HG03354 (cell line): ENCODE data around the gene PHACTR1.

Experiments used
- ATAC-seq: cut with Tn5 transposase; IDR thresholded peaks from one replicate; pipeline ENCODE4 v1.9.1; 2021; ENCODE audit warnings: mild to moderate bottlenecking; ENCODE audit not compliant: unreplicated experiment, poor library complexity, severe bottlenecking

Gene PHACTR1

DNA sequence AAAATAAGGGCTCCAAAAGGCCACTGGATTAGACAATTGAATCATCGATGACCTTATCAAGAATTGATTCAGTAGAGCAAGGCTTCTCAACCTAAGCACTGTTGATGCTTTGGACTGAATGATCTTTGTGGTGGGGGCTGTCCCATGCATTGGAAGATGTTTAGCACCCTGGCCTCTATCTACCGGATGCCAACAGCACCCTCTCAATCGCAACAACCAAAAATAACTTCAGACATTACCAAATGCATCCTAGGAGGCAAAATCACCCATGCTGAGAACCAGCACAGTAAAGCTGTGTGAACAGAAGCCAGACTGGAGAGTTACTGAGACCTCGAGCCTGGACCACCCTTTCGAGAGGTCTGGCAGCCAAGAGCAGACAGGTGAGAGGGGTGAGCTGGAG lies 544.3 kb downstream of the PHACTR1 start:
- peak; percentile 24 for ATAC-seq

GRCh38 chr6:13261464-13261994 lies 545.0 kb downstream of the PHACTR1 start:
- ATAC-seq: peak; percentile 74

DNA sequence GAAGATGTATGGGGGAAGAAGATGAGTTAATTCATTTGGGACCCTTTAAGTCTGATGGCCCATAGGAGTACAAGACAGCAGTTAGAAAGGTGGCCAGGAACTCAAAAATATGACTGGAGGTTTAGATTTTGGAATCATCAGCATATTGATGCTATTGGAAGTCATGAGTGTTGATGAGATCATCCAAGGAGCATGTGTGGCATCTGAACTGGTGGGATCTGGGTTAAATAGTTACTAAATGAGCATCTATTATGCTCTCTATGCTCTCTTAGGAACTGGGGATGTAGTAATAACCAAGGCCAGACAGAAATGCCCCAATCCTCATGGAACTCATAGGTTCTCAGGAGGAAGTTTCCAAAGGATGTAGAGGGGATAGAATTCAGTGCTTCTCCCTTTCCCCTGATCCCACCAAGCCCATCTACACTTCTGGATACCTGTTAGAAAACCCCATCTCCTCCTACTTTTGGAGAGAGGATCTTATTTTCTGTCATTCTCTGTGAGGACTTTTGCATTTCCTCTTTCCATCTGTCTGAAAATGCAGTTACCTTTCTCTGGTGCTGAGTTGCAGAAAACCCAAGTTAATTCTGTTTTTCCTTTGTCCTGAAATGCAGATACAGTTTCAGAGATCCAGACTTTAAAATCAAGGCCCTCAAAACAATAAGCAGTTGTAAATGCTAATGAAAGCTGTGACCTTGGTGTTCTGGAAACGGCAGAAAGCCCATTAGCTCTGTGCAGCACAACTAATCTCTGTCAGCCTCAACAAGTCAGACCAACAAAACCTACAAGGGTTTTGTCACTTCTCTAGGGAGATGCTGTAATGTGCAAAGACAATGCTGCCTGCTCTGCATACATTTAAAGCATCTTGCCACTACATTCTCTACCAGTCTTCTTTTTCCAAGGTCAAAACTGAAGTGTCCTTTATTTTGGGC lies 546.0 kb downstream of the PHACTR1 start:
- no peak for ATAC-seq

GRCh38 chr6:13263669-13264068 lies 547.1 kb downstream of the PHACTR1 start:
- no peak for ATAC-seq

DNA sequence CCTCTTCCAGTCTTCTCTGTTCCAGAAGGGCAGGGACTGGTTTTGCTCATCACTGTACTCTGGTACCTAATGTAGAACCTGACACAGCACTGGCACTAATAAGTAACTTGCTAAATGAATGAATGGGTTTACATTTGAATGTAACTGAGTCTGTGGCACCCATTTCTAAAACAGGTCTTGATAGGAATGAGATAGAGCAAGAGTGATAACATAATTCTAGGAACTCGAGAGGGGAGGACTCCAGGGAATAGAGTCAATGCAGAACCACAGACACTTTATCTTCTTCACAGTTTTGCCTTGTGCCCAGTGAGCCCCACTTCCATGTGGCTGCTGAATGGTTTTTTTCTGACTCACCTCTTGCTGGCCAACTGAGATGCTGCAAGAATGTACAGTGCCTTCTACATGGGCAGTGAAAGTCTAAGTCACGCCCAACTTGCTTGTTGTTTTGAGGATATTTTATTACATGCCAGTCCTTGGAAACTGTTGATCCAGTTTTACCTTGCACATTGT lies 550.6 kb downstream of the PHACTR1 start:
- ATAC-seq: no peak

DNA sequence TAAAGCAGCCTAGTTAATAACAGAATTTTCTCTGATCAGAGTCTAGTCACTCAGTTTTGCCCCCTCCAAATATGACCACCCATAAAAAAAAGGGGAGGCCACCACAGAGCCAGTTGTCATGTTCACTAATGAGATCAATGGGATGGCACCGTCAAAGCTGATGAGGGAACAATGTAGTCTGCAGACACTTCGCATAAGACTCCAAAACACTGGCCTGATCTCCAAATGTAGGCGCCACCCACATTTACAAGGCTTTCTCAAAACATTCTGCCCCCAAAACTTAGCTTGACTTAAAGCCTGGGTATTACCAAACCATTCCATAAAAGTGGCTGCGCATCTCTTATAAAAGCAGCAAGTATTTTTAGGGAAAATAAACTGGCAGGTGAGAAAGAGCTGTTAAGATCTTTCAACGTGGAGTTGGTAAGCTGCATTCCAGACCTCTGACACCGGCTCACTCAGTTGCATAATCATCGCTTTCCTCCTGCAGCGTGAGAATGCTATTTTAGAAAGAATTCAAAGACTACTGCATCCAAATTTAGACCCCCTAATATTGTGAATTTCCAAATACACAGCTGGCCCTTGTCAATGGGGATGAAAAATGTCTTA lies 552.4 kb downstream of the PHACTR1 start:
- ATAC-seq: no peak

GRCh38 chr6:13272131-13273046 lies 555.8 kb downstream of the PHACTR1 start:
- ATAC-seq: peak; percentile 70

GRCh38 chr6:13273202-13273930 lies 556.8 kb downstream of the PHACTR1 start:
- no peak for ATAC-seq

DNA sequence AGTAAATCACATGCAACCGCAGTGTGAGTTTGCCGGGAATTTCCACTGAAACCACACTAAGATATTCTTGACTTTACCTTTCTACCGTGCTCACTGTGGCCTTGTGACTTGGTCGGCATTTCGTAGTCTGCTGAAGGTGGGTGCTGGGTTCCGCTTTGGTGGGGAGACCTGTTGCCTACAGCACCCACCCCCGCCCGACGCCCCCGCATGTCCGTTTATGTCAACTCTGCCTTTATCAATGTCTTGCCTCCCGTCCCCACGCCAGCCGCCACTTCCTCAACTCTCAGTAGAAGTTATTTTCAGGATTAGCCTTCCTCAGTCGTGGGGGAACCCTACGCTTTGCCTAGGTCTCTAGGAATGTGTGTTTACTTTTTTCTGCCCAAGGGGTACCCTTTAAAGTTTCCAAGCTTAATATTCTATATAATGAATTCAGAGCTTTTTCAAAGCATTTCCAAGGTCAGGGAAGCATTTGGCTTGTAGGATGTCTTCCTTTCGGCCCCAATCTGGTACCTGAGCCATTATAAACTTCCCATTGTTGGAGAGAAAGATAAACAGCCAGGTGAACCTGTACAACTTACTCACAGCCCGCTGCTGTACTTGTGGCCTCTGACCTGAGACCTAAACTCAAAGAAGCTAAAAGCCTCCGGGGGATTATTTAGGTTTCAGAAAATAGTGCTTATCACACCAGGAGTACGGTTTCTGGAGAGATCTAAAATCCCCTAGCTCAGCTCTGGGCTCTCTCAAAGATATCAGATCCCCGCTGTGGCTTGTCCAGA lies 557.6 kb downstream of the PHACTR1 start:
- ATAC-seq: peak; percentile 42

GRCh38 chr6:13274707-13275434 lies 558.3 kb downstream of the PHACTR1 start:
- no peak for ATAC-seq

DNA sequence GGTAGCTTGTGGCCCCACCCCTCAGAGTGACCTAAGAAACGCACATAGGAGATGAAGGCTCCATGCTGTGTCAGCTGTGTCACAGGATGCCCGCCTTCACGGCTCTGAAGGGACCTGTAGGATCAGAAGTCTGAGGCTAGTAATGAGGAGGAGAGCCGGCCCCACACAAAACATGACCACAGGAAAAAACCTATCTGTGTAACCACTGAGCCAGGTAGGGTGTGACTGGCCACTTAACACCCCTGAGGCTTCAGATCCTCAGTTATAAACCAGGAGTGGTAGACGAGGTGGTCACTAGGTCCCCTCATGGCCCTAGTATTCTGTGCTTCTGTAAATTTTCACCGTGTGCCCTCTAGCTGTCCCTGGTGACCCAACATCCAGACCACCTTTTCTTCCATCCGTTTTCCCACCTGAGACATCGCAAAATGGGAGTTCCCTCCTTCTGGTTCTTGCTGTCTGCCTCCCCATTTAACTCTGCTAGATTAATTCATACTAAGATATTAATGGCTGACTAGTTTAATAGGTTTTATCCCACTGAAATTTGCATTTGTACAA lies 558.9 kb downstream of the PHACTR1 start:
- no peak for ATAC-seq

- no peak for ATAC-seq
These were observed 560.7 kb downstream of the PHACTR1 start for GRCh38 chr6:13277231-13277630.

DNA sequence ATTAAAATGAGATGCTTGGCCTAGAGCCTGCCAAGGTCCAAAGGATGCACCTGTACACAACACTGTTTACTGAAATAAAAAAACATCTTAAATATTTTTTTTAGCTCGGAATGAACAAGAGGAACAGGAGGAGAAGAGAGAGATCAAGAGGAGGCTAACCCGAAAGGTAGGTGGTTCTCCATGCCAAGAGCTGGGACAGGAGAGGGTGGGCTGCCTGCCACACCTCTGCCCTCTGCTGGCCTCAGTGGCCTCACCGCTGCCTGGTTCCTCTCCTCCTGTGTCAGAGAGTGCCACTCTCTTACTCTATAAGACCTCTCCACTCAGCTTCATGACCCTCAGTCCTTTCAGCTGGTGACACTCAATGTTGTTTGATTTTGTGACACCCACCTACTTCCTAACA lies 561.6 kb downstream of the PHACTR1 start:
- ATAC-seq: no peak

DNA sequence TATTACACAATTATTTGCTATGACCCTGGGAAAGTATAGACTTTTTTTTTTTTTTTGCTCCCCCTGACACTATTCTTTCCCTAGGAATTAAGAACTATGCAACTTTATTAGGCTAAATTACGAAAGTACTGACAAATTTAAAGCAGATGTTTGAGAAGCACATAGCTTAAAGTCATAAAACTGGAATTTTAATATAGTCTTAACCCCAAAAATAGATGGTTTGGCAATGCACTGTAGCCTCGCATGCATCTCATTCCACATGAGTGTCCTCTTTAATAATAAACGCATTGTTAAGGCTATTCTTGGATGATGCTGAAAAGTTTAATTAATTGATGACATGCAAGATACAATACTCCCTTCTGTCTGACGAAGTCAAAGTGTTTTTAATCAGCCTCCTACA lies 562.4 kb downstream of the PHACTR1 start:
- ATAC-seq: no peak

- ATAC-seq: no peak
These were observed 563.7 kb downstream of the PHACTR1 start for GRCh38 chr6:13280254-13280653.

- ATAC-seq: no peak
These were observed 565.1 kb downstream of the PHACTR1 start for GRCh38 chr6:13281686-13282085.

DNA sequence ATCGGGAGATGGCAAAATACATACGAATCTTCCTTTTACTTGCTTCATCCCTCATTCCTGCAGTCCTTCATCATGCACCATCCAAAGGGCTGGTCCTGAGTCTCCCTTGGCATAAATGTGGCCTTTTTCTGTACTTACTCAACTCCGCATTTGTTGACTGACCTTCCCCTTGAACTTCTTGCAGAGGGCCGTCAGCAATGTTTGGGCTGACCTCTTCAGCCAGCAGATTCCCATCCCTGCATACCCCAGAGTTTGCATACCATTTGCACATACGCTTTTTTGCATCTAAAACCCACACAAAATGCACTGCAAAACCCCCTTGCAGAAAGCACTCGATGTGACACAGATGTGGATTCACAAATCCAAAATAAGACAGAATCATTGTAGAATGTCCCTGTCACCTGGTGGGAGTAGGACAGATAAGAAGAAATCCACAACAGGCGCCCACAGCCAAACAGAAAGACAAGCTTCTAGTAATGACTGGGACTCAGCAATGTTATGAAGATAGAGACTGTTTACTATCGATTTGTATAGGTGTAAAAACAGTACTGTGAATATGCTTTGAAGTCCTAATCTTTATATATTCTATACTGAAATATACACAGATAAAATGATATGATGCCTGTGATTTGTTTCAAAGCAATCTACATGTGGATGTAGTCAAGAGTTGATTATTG lies 566.0 kb downstream of the PHACTR1 start:
- ATAC-seq: no peak
